ENCODE data around the gene CAMK2G.

DNA sequence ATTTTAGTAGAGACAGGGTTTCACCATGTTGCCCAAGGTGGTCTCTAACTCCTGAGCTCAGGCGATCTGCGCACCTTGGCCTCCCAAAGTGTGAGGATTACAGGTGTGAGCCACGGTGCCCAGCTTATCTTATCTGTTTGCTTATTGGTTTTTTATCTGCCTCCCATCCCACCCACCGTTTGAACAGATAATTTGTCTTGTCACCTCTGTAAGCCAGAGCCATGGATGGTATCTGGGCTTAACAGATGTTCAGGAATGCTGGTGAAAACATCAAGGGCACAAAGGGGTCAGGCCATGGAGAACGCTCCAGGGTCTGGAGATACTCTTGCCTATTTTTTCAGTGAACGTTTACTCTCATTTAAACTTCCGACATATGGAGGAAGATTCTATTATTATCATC, 51.0 kb downstream of the CAMK2G start:
- TF ChIP-seq ARNTL (CRISPR knock-in tag; IDR thresholded peaks at IDR 0.05; ENCODE audit: borderline replicate concordance, low read depth) (no peak), ZFP30 (CRISPR knock-in tag; IDR thresholded peaks at IDR 0.05) (no peak), ISL1 (CRISPR knock-in tag; IDR thresholded peaks at IDR 0.05) (no peak), ZNF8 (CRISPR knock-in tag; IDR thresholded peaks at IDR 0.05) (no peak), CSDC2 (CRISPR knock-in tag; IDR thresholded peaks at IDR 0.05) (no peak), TCF4 (CRISPR knock-in tag; IDR thresholded peaks at IDR 0.05; ENCODE audit: borderline replicate concordance) (no peak), ESRRG (CRISPR knock-in tag; IDR thresholded peaks at IDR 0.05) (no peak)
- TF ChIP-seq, protein P1, sequence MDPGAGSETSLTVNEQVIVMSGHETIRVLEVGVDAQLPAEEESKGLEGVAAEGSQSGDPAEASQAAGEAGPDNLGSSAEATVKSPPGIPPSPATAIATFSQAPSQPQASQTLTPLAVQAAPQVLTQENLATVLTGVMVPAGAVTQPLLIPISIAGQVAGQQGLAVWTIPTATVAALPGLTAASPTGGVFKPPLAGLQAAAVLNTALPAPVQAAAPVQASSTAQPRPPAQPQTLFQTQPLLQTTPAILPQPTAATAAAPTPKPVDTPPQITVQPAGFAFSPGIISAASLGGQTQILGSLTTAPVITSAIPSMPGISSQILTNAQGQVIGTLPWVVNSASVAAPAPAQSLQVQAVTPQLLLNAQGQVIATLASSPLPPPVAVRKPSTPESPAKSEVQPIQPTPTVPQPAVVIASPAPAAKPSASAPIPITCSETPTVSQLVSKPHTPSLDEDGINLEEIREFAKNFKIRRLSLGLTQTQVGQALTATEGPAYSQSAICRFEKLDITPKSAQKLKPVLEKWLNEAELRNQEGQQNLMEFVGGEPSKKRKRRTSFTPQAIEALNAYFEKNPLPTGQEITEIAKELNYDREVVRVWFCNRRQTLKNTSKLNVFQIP (CRISPR knock-in tag; IDR thresholded peaks at IDR 0.05; ENCODE audit: borderline replicate concordance, low read depth): no peak
- TF ChIP-seq, protein P2, sequence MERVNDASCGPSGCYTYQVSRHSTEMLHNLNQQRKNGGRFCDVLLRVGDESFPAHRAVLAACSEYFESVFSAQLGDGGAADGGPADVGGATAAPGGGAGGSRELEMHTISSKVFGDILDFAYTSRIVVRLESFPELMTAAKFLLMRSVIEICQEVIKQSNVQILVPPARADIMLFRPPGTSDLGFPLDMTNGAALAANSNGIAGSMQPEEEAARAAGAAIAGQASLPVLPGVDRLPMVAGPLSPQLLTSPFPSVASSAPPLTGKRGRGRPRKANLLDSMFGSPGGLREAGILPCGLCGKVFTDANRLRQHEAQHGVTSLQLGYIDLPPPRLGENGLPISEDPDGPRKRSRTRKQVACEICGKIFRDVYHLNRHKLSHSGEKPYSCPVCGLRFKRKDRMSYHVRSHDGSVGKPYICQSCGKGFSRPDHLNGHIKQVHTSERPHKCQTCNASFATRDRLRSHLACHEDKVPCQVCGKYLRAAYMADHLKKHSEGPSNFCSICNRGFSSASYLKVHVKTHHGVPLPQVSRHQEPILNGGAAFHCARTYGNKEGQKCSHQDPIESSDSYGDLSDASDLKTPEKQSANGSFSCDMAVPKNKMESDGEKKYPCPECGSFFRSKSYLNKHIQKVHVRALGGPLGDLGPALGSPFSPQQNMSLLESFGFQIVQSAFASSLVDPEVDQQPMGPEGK (CRISPR knock-in tag; IDR thresholded peaks at IDR 0.05; ENCODE audit: borderline replicate concordance): no peak
